Astrocyte of the cerebellum (primary cell): ENCODE measurements around the gene RIC8A.
A peak's percentile ranks its signal among the peaks of the same experiment; 100 is the strongest.

ENCODE experiments used
- DNase-seq: peaks from one replicate; pipeline ENCODE4 v3.0.0-alpha.2; 2011; ENCODE audit warnings: low read depth
- H3K4me3 ChIP-seq: 2 replicates; pipeline ENCODE4 v1.5.1; 2011; ENCODE audit warnings: mild to moderate bottlenecking, low read depth, low read length, moderate library complexity
- in situ Hi-C: cut with HindIII; loops from 2 replicates; pipeline ENCODE4 v1.10.0; 2017; ENCODE audit warnings: low sequenced_read_pairs
- TF ChIP-seq, protein P1 (sequence below): IDR thresholded peaks from 2 replicates; pipeline ENCODE4 v1.5.1; 2012; ENCODE audit warnings: low read length, low read depth, moderate library complexity, mild to moderate bottlenecking; ENCODE audit errors: missing control alignments

The RIC8A gene

DNA sequence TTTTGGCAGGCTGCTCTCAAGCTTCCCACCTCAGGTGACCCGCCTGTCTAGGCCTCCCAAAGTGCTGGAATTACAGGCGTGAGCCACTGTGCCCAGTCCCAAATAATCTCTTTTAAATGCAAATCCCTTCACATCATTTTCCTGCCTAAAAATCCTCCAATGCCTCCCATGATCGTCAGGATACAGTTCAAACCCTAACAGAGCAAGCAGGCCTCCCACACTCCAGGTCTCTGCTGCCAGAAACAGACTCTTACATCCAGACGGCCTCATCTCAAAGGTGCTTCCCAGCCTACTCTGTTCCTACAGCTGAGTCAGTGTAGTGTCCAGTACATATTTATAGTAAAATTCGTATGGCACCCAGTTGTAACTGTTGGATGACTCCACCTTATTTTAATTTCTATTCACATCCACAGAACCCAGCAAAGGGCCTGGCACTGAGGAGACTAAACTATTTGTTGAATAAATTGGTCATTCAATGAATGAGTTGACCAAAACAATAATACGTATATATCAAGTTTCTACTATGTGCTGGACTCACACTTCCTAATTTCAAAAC is 20.4 kb downstream of the RIC8A start:
- in situ Hi-C loops: no loop called here
- DNase-seq: no peak
- TF ChIP-seq, protein P1, sequence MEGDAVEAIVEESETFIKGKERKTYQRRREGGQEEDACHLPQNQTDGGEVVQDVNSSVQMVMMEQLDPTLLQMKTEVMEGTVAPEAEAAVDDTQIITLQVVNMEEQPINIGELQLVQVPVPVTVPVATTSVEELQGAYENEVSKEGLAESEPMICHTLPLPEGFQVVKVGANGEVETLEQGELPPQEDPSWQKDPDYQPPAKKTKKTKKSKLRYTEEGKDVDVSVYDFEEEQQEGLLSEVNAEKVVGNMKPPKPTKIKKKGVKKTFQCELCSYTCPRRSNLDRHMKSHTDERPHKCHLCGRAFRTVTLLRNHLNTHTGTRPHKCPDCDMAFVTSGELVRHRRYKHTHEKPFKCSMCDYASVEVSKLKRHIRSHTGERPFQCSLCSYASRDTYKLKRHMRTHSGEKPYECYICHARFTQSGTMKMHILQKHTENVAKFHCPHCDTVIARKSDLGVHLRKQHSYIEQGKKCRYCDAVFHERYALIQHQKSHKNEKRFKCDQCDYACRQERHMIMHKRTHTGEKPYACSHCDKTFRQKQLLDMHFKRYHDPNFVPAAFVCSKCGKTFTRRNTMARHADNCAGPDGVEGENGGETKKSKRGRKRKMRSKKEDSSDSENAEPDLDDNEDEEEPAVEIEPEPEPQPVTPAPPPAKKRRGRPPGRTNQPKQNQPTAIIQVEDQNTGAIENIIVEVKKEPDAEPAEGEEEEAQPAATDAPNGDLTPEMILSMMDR: no peak
- H3K4me3 ChIP-seq: no peak overlapping the region

DNA sequence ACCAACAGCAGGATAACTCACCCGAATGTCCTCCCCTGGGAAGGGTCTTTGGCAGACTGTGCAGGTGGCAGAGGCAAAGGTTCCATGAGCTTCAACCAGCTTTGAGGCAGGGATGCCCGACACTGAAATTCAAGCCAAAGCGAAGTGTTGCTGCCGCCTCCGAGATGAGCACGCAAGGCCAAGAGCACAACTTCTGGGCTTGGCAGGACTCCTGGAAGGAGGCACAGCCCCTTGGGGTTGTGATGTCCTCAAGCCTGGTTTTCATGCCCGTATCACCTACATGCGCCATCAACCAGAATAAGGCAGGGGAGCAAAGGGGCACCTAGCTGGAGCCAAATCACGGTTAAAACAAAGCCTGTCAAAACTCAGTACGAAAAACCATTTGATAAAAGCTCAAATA is 22.9 kb downstream of the RIC8A start:
- in situ Hi-C loops: no loop called here
- TF ChIP-seq, protein P1: no peak
- DNase-seq: no peak
- H3K4me3 ChIP-seq: no peak overlapping the region

DNA sequence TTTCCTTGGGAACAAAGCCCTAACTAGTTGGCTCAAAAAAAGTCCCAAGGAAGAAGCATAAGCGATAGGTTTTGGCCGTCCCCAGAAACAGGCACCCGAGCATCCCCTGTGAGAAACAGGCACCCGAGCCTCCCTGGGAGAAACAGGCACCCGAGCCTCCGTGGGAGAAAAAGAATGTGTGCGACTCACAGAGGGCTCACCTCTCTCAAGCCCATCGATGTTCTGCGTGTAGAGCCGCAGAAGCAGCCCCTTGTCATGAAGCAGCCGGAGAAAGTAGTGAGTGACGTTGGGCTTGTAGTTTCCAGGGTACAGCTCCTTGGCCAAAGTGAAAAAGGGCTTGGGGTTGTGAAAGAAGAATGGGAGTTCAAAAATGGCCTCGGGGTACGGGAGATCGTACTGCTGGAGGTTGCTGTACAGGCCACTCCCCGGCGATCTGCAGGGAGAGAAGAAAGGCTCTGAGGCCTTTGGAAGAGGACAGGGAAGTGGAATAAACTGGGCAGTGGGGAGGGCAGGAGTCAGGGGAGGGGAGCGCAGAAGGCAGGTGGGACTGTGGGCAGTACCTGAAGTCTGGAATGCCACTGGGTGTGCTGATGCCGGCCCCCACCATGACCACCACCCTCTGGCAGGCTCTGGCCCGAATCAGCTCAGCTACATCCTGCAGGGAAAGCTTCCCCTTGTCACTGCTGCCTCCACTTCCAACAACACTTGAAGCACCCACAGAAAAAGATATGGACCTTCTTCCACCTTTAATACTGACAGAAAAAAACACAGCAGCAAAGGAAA is 25.5 kb downstream of the RIC8A start:
- in situ Hi-C loops: no loop called here
- TF ChIP-seq, protein P1: no peak
- DNase-seq: no peak
- H3K4me3 ChIP-seq: no peak overlapping the region

DNA sequence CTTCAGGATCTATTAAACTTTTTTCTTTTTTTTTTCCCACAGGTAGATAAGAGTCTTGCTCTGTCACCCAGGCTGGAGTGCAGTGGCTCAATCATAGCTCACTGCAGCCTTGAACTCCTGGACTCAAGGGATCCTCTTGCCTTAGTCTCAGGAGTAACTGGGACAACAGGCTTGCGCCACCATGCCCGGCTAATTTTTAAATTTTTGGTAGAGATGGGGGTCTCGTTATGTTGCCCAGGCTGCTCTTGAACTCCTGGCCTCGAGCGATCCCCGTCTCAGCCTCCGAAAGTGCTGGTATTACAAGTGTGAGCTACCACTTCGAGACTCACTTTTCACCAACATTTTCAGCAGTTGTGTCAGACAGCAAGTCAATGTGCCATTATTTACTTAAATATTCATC is 27.7 kb downstream of the RIC8A start:
- in situ Hi-C loops: no loop called here
- DNase-seq: no peak
- peak overlapping the region; percentile 96 for H3K4me3 ChIP-seq
- TF ChIP-seq, protein P1: no peak

DNA sequence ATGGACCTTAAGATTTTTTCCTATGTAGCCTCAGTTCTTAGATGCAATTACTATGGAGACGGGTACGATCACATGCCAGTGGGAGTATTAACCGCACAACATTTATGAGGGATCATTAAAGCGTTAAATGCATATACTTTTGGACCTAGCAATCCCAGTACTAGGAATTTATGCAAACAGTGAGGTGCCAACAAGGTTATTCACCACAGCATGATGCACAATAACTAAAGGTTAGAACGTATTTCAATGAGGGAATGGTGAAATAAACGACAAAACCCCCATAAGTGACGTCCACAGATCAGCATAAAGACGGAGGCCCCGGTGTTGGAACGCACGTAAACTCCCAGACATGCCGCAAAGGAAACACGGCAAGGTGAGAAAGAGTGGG is 28.1 kb downstream of the RIC8A start:
- peak overlapping the region; percentile 96 for H3K4me3 ChIP-seq
- in situ Hi-C loops: no loop called here
- no peak for DNase-seq
- TF ChIP-seq, protein P1: no peak

DNA sequence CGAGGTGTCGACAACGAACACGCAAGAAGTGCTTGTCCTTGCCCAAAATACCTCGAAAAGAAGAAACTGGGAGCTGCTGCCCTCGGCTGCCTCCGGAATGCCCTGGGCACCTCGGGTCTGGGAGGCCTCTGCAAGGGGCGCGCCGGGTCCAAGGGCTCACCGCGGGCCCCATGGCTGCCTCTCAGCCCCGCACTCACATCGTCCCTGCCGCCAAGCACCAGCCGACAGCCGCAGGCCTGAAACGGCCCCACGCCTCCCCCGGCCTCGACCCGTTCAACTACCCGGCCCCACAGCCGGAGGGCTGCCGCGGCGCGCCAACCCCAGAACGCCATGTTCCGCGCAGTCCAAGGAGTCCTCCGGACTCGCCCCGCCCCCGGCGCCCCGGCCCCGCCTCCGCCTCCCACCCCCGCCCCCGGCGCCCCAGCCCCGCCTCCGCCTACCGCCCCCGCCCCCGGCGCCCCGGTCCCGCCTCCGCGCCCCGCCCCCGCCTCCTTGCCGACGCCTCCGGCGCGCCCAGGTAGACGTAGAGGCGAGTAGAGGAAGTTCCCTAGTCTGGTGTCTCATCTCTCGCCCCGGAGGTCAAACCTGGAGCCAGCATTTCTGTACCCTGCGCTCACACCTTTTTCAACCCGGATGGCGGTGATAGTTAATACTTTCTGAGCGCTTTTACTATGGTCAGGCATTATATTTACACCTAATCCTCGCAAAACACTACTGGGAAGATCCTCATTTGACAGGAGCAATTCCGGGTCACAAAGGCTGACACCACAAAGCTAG is 28.7 kb downstream of the RIC8A start, which contains the start of gene SIRT3:
TSS of gene SIRT3 (minus strand) at position 346 of the 777 bp plus-strand sequence. CDS start at position 332, 14 bp downstream.
- TF ChIP-seq, protein P1: peak; percentile 13
- in situ Hi-C loops: no loop called here
- DNase-seq: peak; percentile 24
- H3K4me3 ChIP-seq: peak within 1 kb of the TSS; percentile 96
